Activated naive CD8-positive, alpha-beta T cell (primary cell): ENCODE measurements around the gene PCCA.
"Not testable (repeated sequence)": the region's sequence is repeated elsewhere in the genome, so short reads cannot be mapped to it uniquely, and the experiment has no call there.

ENCODE experiments used
- H3K27ac Mint-ChIP-seq: one replicate; pipeline ENCODE4 v1.8.0; 2021; ENCODE audit warnings: mixed read lengths
- H3K27me3 Mint-ChIP-seq: one replicate; pipeline ENCODE4 v1.8.0; 2021; ENCODE audit warnings: mixed read lengths
- H3K36me3 Mint-ChIP-seq: one replicate; pipeline ENCODE4 v1.8.0; 2021; ENCODE audit warnings: mixed read lengths
- H3K4me1 Mint-ChIP-seq: one replicate; pipeline ENCODE4 v1.8.0; 2021; ENCODE audit warnings: low read depth, mixed read lengths
- H3K4me3 Mint-ChIP-seq: one replicate; pipeline ENCODE4 v1.8.0; 2021; ENCODE audit warnings: mild to moderate bottlenecking, mixed read lengths
- H3K9me3 Mint-ChIP-seq: one replicate; pipeline ENCODE4 v1.8.0; 2021; ENCODE audit warnings: low read depth, mixed read lengths

Gene PCCA

DNA sequence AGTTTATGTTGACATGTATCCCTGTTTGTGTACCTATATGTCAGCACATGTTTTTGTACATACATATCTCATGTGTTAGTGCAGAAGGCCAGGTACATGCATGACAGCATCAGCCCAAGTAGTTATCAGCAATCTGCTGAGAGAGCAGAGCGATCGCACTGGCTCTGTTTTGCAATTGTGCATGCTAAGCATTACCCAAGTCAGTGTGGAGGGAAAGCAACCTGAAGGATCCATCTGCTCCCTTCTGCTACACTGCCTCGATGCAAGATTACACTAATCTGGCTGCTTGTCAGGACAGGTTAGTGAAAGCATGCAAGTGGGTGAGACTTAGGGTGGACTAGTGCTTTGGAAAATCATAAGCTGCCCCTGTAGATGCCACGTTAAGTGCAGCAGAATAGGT lies 211.8 kb downstream of the PCCA start:
- Mint-ChIP-seq H3K4me1 (no peaks in the 10 kb centered on the region), H3K4me3 (no peak overlapping the region), H3K27me3 (no peaks in the 10 kb centered on the region), H3K9me3 (no peaks in the 10 kb centered on the region), H3K36me3 (peaks cover 7% of the 10 kb centered on the region), H3K27ac (no peak overlapping the region)

DNA sequence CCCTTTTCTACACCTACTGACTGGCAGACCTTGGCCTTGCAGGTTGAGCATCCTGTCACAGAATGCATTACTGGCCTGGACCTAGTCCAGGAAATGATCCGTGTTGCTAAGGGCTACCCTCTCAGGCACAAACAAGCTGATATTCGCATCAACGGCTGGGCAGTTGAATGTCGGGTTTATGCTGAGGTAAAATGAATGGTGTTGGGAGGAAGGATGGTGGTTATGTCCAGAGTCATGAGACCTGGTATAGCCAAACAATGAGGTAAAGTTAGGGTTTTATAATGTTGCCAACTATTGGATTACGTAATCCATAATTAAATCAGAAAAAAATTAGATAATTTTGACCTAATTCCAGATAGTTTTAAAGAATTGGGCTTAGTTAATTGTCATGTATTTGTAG lies 212.5 kb downstream of the PCCA start:
- no peak overlapping the region for H3K4me3 Mint-ChIP-seq
- H3K27ac Mint-ChIP-seq, result no peak overlapping the region
- H3K9me3 Mint-ChIP-seq, result no peaks in the 10 kb centered on the region
- peaks cover 7% of the 10 kb centered on the region for H3K36me3 Mint-ChIP-seq
- H3K4me1 Mint-ChIP-seq, result no peaks in the 10 kb centered on the region
- no peaks in the 10 kb centered on the region for H3K27me3 Mint-ChIP-seq

DNA sequence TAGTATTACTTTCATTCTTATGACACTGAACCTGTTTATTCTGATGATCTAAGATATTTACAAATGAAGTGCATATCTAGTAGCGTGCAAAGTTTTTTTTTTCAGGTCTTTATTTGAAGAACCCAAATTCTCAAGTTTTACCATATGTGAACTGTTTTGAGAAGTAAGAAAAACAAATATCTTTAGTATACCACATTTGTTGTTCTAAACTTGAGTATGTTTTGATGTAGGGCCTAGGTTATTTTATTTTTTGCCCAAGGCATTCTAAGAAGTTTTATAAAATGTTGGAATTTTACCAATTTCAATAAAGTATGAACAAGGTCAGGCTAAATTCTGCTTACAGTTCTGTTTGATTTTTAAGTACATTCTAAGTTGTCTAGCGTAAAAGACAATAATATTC lies 213.5 kb downstream of the PCCA start:
- H3K36me3 Mint-ChIP-seq, result peaks cover 7% of the 10 kb centered on the region
- H3K4me3 Mint-ChIP-seq, result no peak overlapping the region
- no peaks in the 10 kb centered on the region for H3K4me1 Mint-ChIP-seq
- no peaks in the 10 kb centered on the region for H3K27me3 Mint-ChIP-seq
- H3K9me3 Mint-ChIP-seq, result no peaks in the 10 kb centered on the region
- no peak overlapping the region for H3K27ac Mint-ChIP-seq

DNA sequence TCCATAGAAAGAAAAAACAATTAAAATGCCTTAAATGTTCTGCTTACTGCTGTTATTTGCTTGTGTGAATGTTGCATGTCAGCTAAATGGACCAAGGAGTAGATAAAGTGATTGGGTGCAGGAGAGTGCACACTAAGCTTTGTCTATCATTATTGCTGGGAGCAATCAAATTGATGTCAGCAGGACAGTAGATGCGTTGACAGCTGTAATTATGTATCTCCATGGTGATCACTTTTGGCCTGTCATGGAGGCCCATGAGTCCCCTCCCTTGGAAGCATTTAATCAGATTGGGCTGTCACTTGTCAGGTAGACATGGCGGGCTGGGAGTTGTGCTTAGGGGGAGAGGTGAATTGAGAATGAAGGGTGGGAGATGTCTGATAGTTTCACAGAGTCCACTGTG lies 215.3 kb downstream of the PCCA start:
- Mint-ChIP-seq H3K27ac (no peak overlapping the region), H3K36me3 (peaks cover 5% of the 10 kb centered on the region), H3K9me3 (no peaks in the 10 kb centered on the region), H3K4me1 (no peaks in the 10 kb centered on the region), H3K4me3 (no peak overlapping the region), H3K27me3 (no peaks in the 10 kb centered on the region)

DNA sequence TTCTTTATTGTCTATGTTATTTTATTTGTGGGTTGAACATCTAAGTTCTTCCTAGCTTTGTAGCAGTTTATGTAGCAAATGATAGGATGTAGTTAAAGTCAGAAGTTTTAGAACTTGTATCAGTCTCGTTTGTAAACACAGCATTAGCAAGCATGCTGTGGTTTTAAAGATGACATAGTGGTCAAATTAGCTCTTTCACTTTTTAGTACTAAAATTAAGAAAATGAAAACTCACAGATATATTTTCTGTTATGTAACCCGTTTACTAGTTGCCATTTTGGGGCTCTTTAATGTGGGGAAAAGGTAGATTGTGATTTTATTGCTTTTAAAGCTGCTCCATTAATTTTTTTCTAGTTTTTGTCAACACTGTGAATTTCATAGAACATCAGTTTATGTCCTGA lies 216.5 kb downstream of the PCCA start:
- Mint-ChIP-seq H3K27ac (no peak overlapping the region), H3K36me3 (peaks cover 7% of the 10 kb centered on the region), H3K4me1 (no peaks in the 10 kb centered on the region), H3K27me3 (no peaks in the 10 kb centered on the region), H3K9me3 (no peaks in the 10 kb centered on the region), H3K4me3 (no peak overlapping the region)

DNA sequence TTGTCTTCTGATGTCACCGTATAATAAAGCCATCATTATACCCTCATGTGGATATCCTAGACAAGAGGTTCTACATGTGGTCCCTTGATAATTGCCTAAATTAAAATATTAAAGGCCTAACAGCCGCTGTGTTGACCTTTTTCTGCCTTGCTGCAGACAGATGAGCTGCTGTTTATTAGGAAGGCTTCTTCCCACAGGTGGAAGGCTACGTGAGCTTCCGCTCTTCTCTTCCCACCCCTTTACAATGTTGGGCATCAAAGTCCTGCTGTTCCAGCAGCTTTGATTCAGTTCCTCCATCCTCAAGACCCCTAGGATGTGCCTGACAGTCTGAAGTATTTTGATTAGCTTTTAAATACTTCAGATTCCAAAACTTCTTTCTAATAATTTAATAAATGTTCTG lies 217.1 kb downstream of the PCCA start:
- H3K27me3 Mint-ChIP-seq, result no peaks in the 10 kb centered on the region
- H3K27ac Mint-ChIP-seq, result no peak overlapping the region
- H3K4me1 Mint-ChIP-seq, result no peaks in the 10 kb centered on the region
- peaks cover 7% of the 10 kb centered on the region for H3K36me3 Mint-ChIP-seq
- H3K9me3 Mint-ChIP-seq, result no peaks in the 10 kb centered on the region
- H3K4me3 Mint-ChIP-seq, result no peak overlapping the region

DNA sequence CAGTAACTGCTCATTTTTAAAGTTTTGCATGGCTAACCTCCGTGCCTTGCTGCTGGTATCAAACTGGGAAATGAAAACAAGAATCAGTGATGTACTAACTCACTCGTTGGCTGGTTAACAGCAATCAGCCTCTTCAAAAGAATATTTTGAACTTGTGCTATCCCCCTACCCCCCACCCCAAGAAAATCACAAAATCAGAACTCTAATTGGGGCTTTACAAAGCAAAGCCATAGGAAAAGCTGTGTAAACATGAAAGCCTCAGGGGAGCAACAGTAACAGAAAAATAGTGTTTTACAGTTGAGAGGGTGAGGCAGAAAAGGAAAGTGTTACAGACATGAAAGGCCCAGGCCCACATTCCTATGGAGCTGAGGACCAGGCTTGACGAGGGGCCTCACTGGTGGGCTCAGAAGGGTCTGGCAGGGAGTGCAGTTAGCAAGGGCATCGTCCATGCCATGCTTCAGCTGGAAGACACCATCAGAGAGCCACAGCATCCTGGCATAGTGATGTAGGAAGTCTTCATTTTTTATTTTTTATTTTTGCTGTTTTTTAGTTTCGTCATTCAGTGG lies 217.6 kb downstream of the PCCA start:
- Mint-ChIP-seq H3K4me1 (no peaks in the 10 kb centered on the region), H3K27me3 (no peaks in the 10 kb centered on the region), H3K9me3 (no peaks in the 10 kb centered on the region), H3K36me3 (peaks cover 4% of the 10 kb centered on the region), H3K4me3 (no peak overlapping the region), H3K27ac (no peak overlapping the region)

DNA sequence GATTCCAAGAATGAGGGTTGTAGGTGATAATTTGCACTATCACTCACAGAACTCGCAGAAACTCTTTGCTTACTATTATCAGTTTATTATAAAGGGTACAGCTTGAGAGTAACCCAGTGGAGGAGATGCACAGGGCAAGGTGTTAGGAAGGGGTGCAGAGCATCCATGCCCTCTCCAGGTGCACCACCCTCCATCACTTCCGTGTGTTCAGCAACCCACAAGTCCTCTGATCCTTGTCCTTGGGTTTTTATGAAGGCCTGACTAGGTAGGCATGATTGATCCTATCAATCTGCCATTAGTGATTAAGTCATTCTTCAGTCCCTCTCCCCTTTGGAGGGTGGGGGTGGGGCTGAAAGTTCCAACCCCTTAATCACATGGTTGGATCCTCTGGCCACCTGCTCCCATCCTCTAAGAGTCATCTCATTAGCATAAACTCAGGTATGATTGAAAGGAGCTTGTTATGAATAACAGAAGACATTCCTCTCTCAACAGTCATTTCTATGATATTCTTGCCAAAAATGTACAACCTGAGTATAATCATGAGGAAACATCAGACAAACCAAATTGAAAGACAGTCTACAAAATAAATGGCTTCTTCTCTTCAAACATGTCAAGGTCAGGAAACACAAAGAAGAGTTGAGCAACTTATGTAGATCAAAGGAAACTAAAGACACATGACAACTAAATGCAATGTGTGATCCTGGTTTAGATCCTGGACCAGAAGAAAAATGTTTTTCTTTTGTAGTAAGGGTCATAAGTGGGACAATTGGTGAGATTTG lies 225.4 kb downstream of the PCCA start:
- no peaks in the 10 kb centered on the region for H3K4me1 Mint-ChIP-seq
- no peak overlapping the region for H3K27ac Mint-ChIP-seq
- H3K4me3 Mint-ChIP-seq, result no peak overlapping the region
- H3K9me3 Mint-ChIP-seq, result peaks cover 15% of the 10 kb centered on the region
- H3K36me3 Mint-ChIP-seq, result peaks cover 40% of the 10 kb centered on the region
- H3K27me3 Mint-ChIP-seq, result no peaks in the 10 kb centered on the region

DNA sequence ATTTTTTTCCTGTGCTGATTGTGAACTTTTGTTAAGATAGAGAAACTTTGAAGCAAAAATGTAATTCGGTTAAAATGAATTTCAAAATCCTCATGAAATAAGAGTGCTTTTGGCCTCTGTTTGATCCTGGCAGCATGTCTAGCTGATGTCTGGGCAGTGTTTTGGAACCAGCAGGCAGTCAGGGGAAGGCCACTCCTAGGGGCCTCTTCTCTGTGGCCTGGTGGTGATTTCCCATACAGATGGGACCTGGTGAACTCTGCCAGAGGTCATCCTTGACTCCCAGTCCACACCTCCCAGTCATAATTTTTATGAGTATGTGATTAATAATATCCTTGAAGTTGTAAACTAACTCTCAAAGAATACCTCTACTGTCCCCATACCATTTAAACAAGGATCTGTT lies 226.6 kb downstream of the PCCA start:
- Mint-ChIP-seq H3K9me3 (peaks cover 15% of the 10 kb centered on the region), H3K27ac (no peak overlapping the region), H3K36me3 (peaks cover 41% of the 10 kb centered on the region), H3K4me3 (no peak overlapping the region), H3K4me1 (no peaks in the 10 kb centered on the region), H3K27me3 (no peaks in the 10 kb centered on the region)

DNA sequence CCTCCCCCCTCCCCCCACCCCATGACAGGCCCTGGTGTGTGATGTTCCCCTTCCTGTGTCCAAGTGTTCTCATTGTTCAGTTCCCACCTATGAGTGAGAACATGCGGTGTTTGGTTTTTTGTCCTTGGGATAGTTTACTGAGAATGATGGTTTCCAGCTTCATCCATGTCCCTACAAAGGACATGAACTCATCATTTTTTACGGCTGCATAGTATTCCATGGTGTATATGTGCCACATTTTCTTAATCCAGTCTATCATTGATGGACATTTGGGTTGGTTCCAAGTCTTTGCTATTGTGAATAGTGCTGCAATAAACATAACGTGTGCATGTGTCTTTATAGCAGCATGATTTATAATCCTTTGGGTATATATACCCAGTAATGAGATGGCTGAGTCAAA lies 229.6 kb downstream of the PCCA start:
- not testable (repeated sequence) for H3K27me3 Mint-ChIP-seq, H3K27ac Mint-ChIP-seq, H3K4me3 Mint-ChIP-seq, H3K4me1 Mint-ChIP-seq, H3K9me3 Mint-ChIP-seq
- H3K36me3 Mint-ChIP-seq, result peaks cover 39% of the 10 kb centered on the region

DNA sequence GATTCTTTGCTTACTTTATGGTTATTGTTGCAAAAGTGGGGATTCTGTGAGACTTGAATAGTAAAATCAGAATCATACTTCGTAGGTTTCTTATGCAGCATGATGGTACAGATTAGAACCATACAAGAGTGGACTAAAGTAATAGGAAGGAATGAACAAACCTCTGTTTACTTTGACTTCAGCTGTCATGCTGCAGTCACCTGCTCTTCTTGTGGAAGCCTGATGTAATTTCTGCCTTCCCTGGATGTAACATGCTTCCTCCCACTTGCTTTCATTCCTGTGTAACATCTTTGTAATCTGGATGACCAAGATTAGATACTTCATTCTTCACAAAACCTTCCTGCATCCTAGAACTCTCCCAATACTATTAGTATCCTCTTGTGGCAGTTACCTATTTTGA lies 235.0 kb downstream of the PCCA start:
- Mint-ChIP-seq H3K9me3 (no peaks in the 10 kb centered on the region), H3K27ac (no peak overlapping the region), H3K36me3 (peaks cover 33% of the 10 kb centered on the region), H3K4me3 (no peak overlapping the region), H3K4me1 (no peaks in the 10 kb centered on the region), H3K27me3 (no peaks in the 10 kb centered on the region)

DNA sequence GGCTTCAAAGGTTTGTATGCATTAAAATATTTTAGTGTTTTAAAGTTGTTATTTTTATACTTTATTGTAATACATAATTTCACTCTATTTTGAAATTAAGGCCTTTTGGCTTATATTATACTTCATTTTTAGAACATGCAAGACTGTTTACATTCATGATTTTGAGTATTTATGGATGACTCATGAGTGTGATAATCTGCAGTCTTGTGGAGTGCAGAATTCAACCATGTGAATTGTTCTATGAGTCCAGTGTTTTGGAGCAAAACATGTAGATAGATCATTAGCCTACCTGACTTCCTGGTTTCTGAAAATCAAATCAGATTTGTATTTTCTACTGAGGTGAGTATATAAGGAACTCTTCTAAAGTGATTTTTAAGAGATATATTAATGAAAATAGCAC lies 241.8 kb downstream of the PCCA start:
- Mint-ChIP-seq H3K4me1 (no peaks in the 10 kb centered on the region), H3K4me3 (no peak overlapping the region), H3K27me3 (no peaks in the 10 kb centered on the region), H3K36me3 (peaks cover 40% of the 10 kb centered on the region), H3K9me3 (peaks cover 4% of the 10 kb centered on the region), H3K27ac (no peak overlapping the region)

DNA sequence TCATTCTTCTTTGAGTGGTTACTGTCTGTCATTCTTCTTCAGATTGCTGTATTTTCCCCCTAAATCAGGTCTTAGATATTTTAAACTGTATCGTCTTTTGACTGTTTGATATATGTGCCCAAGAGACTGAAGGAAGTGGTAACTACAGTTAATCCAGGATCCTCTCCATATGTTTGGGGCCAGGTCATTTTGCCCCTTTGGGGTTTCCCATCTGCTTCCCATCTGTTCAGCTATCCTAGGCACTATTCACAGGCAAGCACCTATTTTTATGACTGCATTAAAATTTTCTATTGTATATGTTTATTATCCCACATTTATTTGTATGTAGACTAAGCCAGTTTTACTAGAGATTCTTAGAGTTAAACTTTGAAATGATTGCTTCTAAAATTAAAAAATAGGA lies 244.2 kb downstream of the PCCA start:
- Mint-ChIP-seq H3K27ac (no peak overlapping the region), H3K9me3 (peaks cover 4% of the 10 kb centered on the region), H3K4me1 (no peaks in the 10 kb centered on the region), H3K36me3 (peaks cover 35% of the 10 kb centered on the region), H3K27me3 (no peaks in the 10 kb centered on the region), H3K4me3 (no peak overlapping the region)

DNA sequence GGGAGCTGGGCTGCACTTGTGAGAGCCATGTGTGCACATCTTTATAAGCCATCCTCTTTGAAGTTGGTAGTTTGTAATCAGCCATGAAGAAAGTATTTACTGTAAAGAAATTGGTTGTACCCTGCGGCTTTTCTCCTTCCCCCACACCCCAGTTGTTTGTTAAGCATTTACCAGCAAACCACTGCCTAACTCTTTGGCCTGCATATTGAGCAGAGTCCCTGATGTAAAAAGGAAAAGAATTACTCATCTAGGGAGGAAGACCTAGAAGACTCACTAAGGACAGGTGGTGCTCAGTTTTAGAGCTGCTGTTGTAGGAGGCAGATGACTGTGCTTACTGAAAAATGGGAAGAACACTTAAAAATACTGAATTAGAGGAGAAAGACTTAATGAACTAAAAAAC lies 245.3 kb downstream of the PCCA start:
- H3K4me3 Mint-ChIP-seq, result no peak overlapping the region
- peaks cover 31% of the 10 kb centered on the region for H3K36me3 Mint-ChIP-seq
- no peaks in the 10 kb centered on the region for H3K4me1 Mint-ChIP-seq
- peaks cover 4% of the 10 kb centered on the region for H3K9me3 Mint-ChIP-seq
- H3K27me3 Mint-ChIP-seq, result no peaks in the 10 kb centered on the region
- no peak overlapping the region for H3K27ac Mint-ChIP-seq

DNA sequence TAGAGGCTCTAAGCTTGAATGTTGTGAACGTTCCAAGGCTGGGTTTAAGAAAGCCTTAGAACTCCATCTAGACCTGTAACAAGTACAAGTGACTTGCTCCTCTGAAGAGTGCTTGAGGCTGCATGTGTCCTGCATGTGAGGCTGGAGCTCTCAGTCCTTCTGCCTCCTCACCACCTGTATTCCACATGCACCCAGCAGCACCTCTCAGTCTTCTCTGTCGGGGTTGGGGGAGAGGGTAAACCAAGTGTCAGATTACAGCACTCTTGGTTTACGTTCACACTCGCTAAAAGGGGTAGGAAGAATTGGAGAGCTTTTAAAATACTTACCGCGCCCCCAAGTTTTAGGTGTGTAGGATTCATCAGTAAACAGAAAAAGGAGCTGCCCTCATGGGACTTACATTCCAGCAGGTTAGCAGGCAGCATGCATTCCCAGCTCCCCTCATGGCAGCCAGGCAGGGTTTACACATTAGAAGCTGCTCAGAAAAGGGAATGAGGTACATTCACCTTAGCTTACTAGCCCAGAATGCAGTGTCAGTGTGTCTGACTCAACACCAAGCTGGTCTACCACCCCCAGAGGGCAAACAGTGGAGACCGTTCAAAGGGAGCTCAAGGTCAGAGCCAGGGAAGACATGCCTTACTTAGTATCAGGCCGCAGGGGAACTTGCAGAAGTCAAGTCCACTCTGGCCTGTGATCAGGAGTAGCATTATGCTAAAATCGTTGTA lies 248.1 kb downstream of the PCCA start:
- no peak overlapping the region for H3K27ac Mint-ChIP-seq
- H3K4me3 Mint-ChIP-seq, result no peak overlapping the region
- no peaks in the 10 kb centered on the region for H3K27me3 Mint-ChIP-seq
- H3K9me3 Mint-ChIP-seq, result peaks cover 4% of the 10 kb centered on the region
- H3K36me3 Mint-ChIP-seq, result peaks cover 30% of the 10 kb centered on the region
- peaks cover 17% of the 10 kb centered on the region for H3K4me1 Mint-ChIP-seq
